Muscle of back (tissue), 10 donors: ENCODE measurements around the gene IGLON5. TPM values are rescaled to one million over a fixed set of nuclear protein-coding genes. Genes with fewer than 3 reads are reported as not detected.

Experiments
- polyA plus RNA-seq, 10 donors: library from polyadenylated mRNA; unstranded; fragments of 120-200 nt; gene quantifications; one replicate each; pipeline ENCODE4 v1.2.1, GENCODE V29; 2013; ENCODE audit not compliant: insufficient read length in 10 of 10

Gene IGLON5
- polyA plus RNA-seq, 10 donors, result 0.09 to 0.51 (median 0.18) TPM

Other genes with a start within 250 kb of the IGLON5 start
- under 1 TPM in 2 of 10 donors, not detected in 8; 0.37 to 0.51 TPM for gene KLK13, start 246.6 kb upstream of the IGLON5 start, polyA plus RNA-seq
- under 1 TPM in 6 of 10 donors, not detected in 4; 0.12 to 0.42 (median 0.23) TPM for gene KLK14, start 228.8 kb upstream of the IGLON5 start, polyA plus RNA-seq
- 1 to 10 TPM; 1.5 to 3.0 (median 2.2) TPM for gene CTU1, start 203.2 kb upstream of the IGLON5 start, polyA plus RNA-seq
- 1 to 10 TPM in 7 of 10 donors, under 1 TPM in 3; 0.60 to 1.6 (median 1.2) TPM for gene SIGLEC9, start 186.7 kb upstream of the IGLON5 start, polyA plus RNA-seq
- under 1 TPM; 0.42 to 0.93 (median 0.57) TPM for gene SIGLEC7, start 169.3 kb upstream of the IGLON5 start, polyA plus RNA-seq
- 1 to 10 TPM; 2.1 to 4.5 (median 2.9) TPM for gene CD33, start 86.6 kb upstream of the IGLON5 start, polyA plus RNA-seq
- gene SIGLECL1, start 60.6 kb upstream of the IGLON5 start, polyA plus RNA-seq, result not detected
- gene VSIG10L, start 30.5 kb downstream of the IGLON5 start, polyA plus RNA-seq, result 1 to 10 TPM in 9 of 10 donors, under 1 TPM in 1; 0.99 to 1.7 (median 1.2) TPM
- gene ETFB, start 54.7 kb downstream of the IGLON5 start, polyA plus RNA-seq, result 10 to 100 TPM; 33.9 to 55.1 (median 42.4) TPM
- 1 to 10 TPM in 4 of 10 donors, under 1 TPM in 6; 0.30 to 1.3 (median 0.95) TPM for gene CLDND2, start 57.4 kb downstream of the IGLON5 start, polyA plus RNA-seq
- 1 to 10 TPM; 1.2 to 5.1 (median 2.2) TPM for gene NKG7, start 61.0 kb downstream of the IGLON5 start, polyA plus RNA-seq
- gene LIM2, start 76.3 kb downstream of the IGLON5 start, polyA plus RNA-seq, result not detected
- under 1 TPM in 1 of 10 donors, not detected in 9; 0.19 TPM for gene C19orf84, start 78.9 kb downstream of the IGLON5 start, polyA plus RNA-seq
- gene SIGLEC10, start 106.0 kb downstream of the IGLON5 start, polyA plus RNA-seq, result 1 to 10 TPM in 3 of 10 donors, under 1 TPM in 7; 0.35 to 1.5 (median 0.82) TPM
- under 1 TPM in 4 of 10 donors, not detected in 6; 0.07 to 0.30 (median 0.11) TPM for gene SIGLEC8, start 146.8 kb downstream of the IGLON5 start, polyA plus RNA-seq
- gene CEACAM18, start 166.9 kb downstream of the IGLON5 start, polyA plus RNA-seq, result not detected
- under 1 TPM in 6 of 10 donors, not detected in 4; 0.08 to 0.40 (median 0.13) TPM for gene SIGLEC12, start 190.2 kb downstream of the IGLON5 start, polyA plus RNA-seq
- gene SIGLEC6, start 220.0 kb downstream of the IGLON5 start, polyA plus RNA-seq, result under 1 TPM in 7 of 10 donors, not detected in 3; 0.11 to 0.46 (median 0.33) TPM